ENCODE data around the gene IGFBP4.
"Not testable (repeated sequence)": the region's sequence is repeated elsewhere in the genome, so short reads cannot be mapped to it uniquely, and the experiment has no call there.

IGFBP4 gene

GRCh38 chr17:40443196-40443987, at the start of gene IGFBP4:
TSS of gene IGFBP4 (plus strand) at chr17:40443450. CDS start at chr17:40443736, 286 bp downstream.
- FAIRE-seq (no peak), DNase-seq (ENCODE audit: low spot score) (no peak)

GRCh38 chr17:40399185-40399584, 44.1 kb upstream of the IGFBP4 start:
- peak; percentile 35 for DNase-seq (ENCODE audit: low spot score)
- FAIRE-seq: no peak

GRCh38 chr17:40402668-40403067, 40.6 kb upstream of the IGFBP4 start:
- no peak for FAIRE-seq
- DNase-seq (ENCODE audit: low spot score): no peak

GRCh38 chr17:40404003-40404402, 39.2 kb upstream of the IGFBP4 start:
- DNase-seq (ENCODE audit: low spot score): no peak
- no peak for FAIRE-seq

GRCh38 chr17:40407460-40407859, 35.8 kb upstream of the IGFBP4 start:
- FAIRE-seq: no peak
- no peak for DNase-seq (ENCODE audit: low spot score)

- FAIRE-seq; DNase-seq (ENCODE audit: low spot score): not testable (repeated sequence)
These were observed 33.7 kb upstream of the IGFBP4 start for GRCh38 chr17:40409540-40409939.

- no peak for FAIRE-seq
These were observed 33.2 kb upstream of the IGFBP4 start for GRCh38 chr17:40410082-40410481.

GRCh38 chr17:40411821-40412220, 31.4 kb upstream of the IGFBP4 start:
- FAIRE-seq: no peak
- no peak for DNase-seq (ENCODE audit: low spot score)

More at GRCh38 chr17:40410082-40410481, 33.2 kb upstream of the IGFBP4 start:
- no peak for DNase-seq (ENCODE audit: low spot score)

GRCh38 chr17:40412880-40413279, 30.4 kb upstream of the IGFBP4 start:
- DNase-seq (ENCODE audit: low spot score): no peak
- no peak for FAIRE-seq

GRCh38 chr17:40414312-40414711, 28.9 kb upstream of the IGFBP4 start:
- FAIRE-seq; DNase-seq (ENCODE audit: low spot score): not testable (repeated sequence)

- no peak for FAIRE-seq
- DNase-seq (ENCODE audit: low spot score): no peak
These were observed 27.9 kb upstream of the IGFBP4 start for GRCh38 chr17:40415390-40415789.

- FAIRE-seq (no peak), DNase-seq (ENCODE audit: low spot score) (no peak)
These were observed 26.6 kb upstream of the IGFBP4 start for GRCh38 chr17:40416671-40417070.

- FAIRE-seq: no peak
These were observed 26.0 kb upstream of the IGFBP4 start for GRCh38 chr17:40417258-40417608.

GRCh38 chr17:40417609-40418427, 25.4 kb upstream of the IGFBP4 start, which contains the start of gene TOP2A:
TSS of gene TOP2A (minus strand) at chr17:40417896. CDS start at chr17:40417791, 105 bp downstream.
- DNase-seq (ENCODE audit: low spot score): peak; percentile 99
- peak; percentile 52 for FAIRE-seq

More at GRCh38 chr17:40417258-40417608, 26.0 kb upstream of the IGFBP4 start:
- no peak for DNase-seq (ENCODE audit: low spot score)

GRCh38 chr17:40418428-40418706, 24.9 kb upstream of the IGFBP4 start:
- DNase-seq (ENCODE audit: low spot score) (no peak), FAIRE-seq (no peak)

- DNase-seq (ENCODE audit: low spot score) (no peak), FAIRE-seq (no peak)
These were observed 23.5 kb upstream of the IGFBP4 start for GRCh38 chr17:40419559-40420331.

GRCh38 chr17:40422990-40423633, 20.1 kb upstream of the IGFBP4 start:
- no peak for DNase-seq (ENCODE audit: low spot score)
- no peak for FAIRE-seq

- no peak for FAIRE-seq
- DNase-seq (ENCODE audit: low spot score): no peak
These were observed 17.5 kb upstream of the IGFBP4 start for GRCh38 chr17:40425741-40426140.

GRCh38 chr17:40427002-40427491, 16.2 kb upstream of the IGFBP4 start:
- FAIRE-seq: no peak
- no peak for DNase-seq (ENCODE audit: low spot score)

- DNase-seq (ENCODE audit: low spot score): no peak
- FAIRE-seq: no peak
These were observed 12.7 kb upstream of the IGFBP4 start for GRCh38 chr17:40430272-40431230.
